ENCODE data around the gene CDC42SE2. TPM values are rescaled to one million over a fixed set of nuclear protein-coding genes. Genes with fewer than 3 reads are reported as not detected.

The CDC42SE2 gene
- total RNA-seq, 1 donor from 2014 or later, result 24.1 TPM

DNA sequence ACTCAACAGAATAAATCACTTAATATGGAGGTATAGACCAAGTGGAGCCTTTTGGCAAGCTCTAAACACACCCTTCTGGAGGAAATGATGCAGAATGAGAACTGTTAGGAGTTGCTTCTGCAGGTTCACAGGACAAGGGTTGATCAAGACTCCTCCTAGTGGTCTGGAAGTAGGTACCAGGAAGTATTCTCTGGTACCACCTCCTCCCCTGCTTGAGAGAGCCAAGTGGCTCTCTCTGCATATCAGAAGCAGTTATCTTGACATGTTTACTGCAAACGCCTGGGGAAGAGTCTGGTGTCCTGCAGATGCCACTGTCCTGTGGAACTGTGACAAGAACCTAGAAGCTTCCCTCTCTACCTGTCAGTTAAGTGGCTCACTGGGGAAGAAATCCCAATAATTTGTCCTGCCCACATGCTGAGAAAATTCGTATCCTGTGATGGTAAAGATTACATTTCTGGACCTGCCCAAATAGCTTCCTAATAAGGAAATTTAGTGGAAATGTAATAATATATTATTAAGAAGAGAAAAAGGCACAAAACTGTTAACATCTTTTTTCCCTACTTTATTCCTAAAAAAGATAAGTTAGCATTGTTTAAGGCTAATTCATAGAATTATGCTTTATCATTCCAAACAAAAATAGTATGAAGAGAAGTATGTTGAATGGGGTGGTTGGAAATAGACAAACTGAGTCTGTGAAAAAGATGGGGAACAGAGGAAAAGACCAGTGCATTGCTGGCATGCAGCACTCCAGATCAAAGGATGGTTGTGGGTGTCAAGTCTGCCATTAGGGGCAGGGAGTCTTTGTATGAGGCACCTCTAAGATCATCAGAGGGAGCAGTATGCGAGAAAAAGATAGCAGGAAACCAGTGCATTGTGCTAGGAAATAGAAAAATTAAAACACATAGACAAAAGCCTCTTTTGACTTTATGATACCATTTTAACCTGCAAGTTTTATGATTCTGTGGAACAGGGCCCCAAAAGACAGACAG, 118.8 kb downstream of the CDC42SE2 start:
- no peak overlapping the region for H3K27ac Mint-ChIP-seq (ENCODE audit: unreplicated experiment)
- H3K4me3 Mint-ChIP-seq, result no peak overlapping the region
- H3K27me3 Mint-ChIP-seq (ENCODE audit: low read depth), result no peaks in the 10 kb centered on the region
- no peak for DNase-seq (ENCODE audit: low read depth, low spot score)
- no peaks in the 10 kb centered on the region for H3K36me3 Mint-ChIP-seq (ENCODE audit: low read depth)
- H3K4me1 Mint-ChIP-seq, result peaks cover 39% of the 10 kb centered on the region
- TF ChIP-seq, protein P1, sequence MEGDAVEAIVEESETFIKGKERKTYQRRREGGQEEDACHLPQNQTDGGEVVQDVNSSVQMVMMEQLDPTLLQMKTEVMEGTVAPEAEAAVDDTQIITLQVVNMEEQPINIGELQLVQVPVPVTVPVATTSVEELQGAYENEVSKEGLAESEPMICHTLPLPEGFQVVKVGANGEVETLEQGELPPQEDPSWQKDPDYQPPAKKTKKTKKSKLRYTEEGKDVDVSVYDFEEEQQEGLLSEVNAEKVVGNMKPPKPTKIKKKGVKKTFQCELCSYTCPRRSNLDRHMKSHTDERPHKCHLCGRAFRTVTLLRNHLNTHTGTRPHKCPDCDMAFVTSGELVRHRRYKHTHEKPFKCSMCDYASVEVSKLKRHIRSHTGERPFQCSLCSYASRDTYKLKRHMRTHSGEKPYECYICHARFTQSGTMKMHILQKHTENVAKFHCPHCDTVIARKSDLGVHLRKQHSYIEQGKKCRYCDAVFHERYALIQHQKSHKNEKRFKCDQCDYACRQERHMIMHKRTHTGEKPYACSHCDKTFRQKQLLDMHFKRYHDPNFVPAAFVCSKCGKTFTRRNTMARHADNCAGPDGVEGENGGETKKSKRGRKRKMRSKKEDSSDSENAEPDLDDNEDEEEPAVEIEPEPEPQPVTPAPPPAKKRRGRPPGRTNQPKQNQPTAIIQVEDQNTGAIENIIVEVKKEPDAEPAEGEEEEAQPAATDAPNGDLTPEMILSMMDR (conservative IDR thresholded peaks at IDR 0.05), result peak; percentile 65
- no peaks in the 10 kb centered on the region for H3K9me3 Mint-ChIP-seq

GRCh38 chr5:131384173-131384572, 120.3 kb downstream of the CDC42SE2 start:
- TF ChIP-seq, protein P1 (conservative IDR thresholded peaks at IDR 0.05), result no peak
- no peak for DNase-seq (ENCODE audit: low read depth, low spot score)

DNA sequence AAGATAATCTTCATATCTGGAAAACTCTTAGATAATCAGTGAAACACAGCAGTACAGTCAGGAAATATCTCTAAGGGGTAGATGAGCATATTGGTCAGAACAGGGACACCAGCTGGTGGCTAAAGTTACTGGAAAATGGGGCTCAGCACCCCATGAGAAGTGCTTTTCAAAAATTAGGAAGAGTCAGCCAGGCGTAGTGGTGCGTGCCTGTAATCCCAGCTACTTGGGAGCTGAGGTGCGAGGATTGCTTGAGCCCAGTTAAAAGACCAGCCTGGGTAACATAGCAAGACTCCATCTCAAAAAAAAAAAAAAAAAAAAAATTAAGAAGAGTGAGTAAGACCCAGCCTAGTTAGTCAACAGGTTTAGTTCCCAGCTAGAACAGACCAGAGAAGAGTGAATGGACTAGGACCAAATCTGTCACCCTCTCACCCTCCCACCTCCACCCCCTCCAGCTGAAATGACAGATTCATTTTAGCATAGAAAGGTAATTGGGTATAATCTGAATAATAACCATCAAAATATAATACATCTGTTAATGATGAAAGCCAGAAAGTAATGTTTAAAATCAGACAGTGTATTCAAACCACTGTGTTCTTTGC, 120.9 kb downstream of the CDC42SE2 start:
- Mint-ChIP-seq H3K4me1 (peaks cover 30% of the 10 kb centered on the region), H3K9me3 (no peaks in the 10 kb centered on the region), H3K27me3 (ENCODE audit: low read depth) (no peaks in the 10 kb centered on the region), H3K36me3 (ENCODE audit: low read depth) (no peaks in the 10 kb centered on the region), H3K4me3 (no peak overlapping the region), H3K27ac (ENCODE audit: unreplicated experiment) (no peak overlapping the region)
- no peak for DNase-seq (ENCODE audit: low read depth, low spot score)
- TF ChIP-seq, protein P1 (conservative IDR thresholded peaks at IDR 0.05), result no peak

More at GRCh38 chr5:131384173-131384572, 120.3 kb downstream of the CDC42SE2 start:
- Mint-ChIP-seq H3K36me3 (ENCODE audit: low read depth) (no peaks in the 10 kb centered on the region), H3K4me1 (peaks cover 31% of the 10 kb centered on the region), H3K27me3 (ENCODE audit: low read depth) (no peaks in the 10 kb centered on the region), H3K4me3 (no peak overlapping the region), H3K9me3 (no peaks in the 10 kb centered on the region), H3K27ac (ENCODE audit: unreplicated experiment) (no peak overlapping the region)

- H3K27me3 Mint-ChIP-seq (ENCODE audit: low read depth), result no peaks in the 10 kb centered on the region
- peaks cover 28% of the 10 kb centered on the region for H3K4me1 Mint-ChIP-seq
- TF ChIP-seq, protein P1 (conservative IDR thresholded peaks at IDR 0.05), result no peak
- no peak overlapping the region for H3K27ac Mint-ChIP-seq (ENCODE audit: unreplicated experiment)
- H3K36me3 Mint-ChIP-seq (ENCODE audit: low read depth), result peaks cover 5% of the 10 kb centered on the region
- H3K4me3 Mint-ChIP-seq, result no peak overlapping the region
- DNase-seq (ENCODE audit: low read depth, low spot score), result no peak
- H3K9me3 Mint-ChIP-seq, result no peaks in the 10 kb centered on the region
Observed at GRCh38 chr5:131386124-131386523, 122.3 kb downstream of the CDC42SE2 start.

GRCh38 chr5:131386779-131387178, 122.9 kb downstream of the CDC42SE2 start:
- no peak for DNase-seq (ENCODE audit: low read depth, low spot score)
- no peak overlapping the region for H3K27ac Mint-ChIP-seq (ENCODE audit: unreplicated experiment)
- H3K9me3 Mint-ChIP-seq, result no peaks in the 10 kb centered on the region
- H3K4me3 Mint-ChIP-seq, result no peak overlapping the region
- peaks cover 7% of the 10 kb centered on the region for H3K36me3 Mint-ChIP-seq (ENCODE audit: low read depth)
- H3K4me1 Mint-ChIP-seq, result peaks cover 25% of the 10 kb centered on the region
- TF ChIP-seq, protein P1 (conservative IDR thresholded peaks at IDR 0.05), result no peak
- no peaks in the 10 kb centered on the region for H3K27me3 Mint-ChIP-seq (ENCODE audit: low read depth)
